ENCODE data around the gene SMAD1.

Gene SMAD1

GRCh38 chr4:145490361-145490760 is 8.7 kb downstream of the SMAD1 start:
- no peak for DNase-seq

- DNase-seq: no peak
Observed at GRCh38 chr4:145490796-145491195, 9.1 kb downstream of the SMAD1 start.

- DNase-seq: no peak
Observed at GRCh38 chr4:145492376-145492775, 10.7 kb downstream of the SMAD1 start.

- no peak for DNase-seq
Observed at GRCh38 chr4:145493166-145493565, 11.5 kb downstream of the SMAD1 start.

GRCh38 chr4:145494666-145495270 is 13.1 kb downstream of the SMAD1 start:
- no peak for DNase-seq

- no peak for DNase-seq
Observed at GRCh38 chr4:145496292-145496691, 14.6 kb downstream of the SMAD1 start.

GRCh38 chr4:145497199-145498149 is 15.8 kb downstream of the SMAD1 start:
- DNase-seq: no peak

GRCh38 chr4:145498430-145498829 is 16.8 kb downstream of the SMAD1 start:
- DNase-seq: no peak

- no peak for DNase-seq
Observed at GRCh38 chr4:145501051-145501660, 19.5 kb downstream of the SMAD1 start.

GRCh38 chr4:145502809-145503208 is 21.2 kb downstream of the SMAD1 start:
- DNase-seq: no peak

- no peak for DNase-seq
Observed at GRCh38 chr4:145503486-145504072, 21.9 kb downstream of the SMAD1 start.

GRCh38 chr4:145505995-145506394 is 24.3 kb downstream of the SMAD1 start:
- no peak for DNase-seq

GRCh38 chr4:145507636-145508035 is 26.0 kb downstream of the SMAD1 start:
- no peak for DNase-seq

- no peak for DNase-seq
Observed at GRCh38 chr4:145511913-145512522, 30.4 kb downstream of the SMAD1 start.

GRCh38 chr4:145513020-145513621 is 31.5 kb downstream of the SMAD1 start:
- DNase-seq: no peak

GRCh38 chr4:145520172-145520571 is 38.5 kb downstream of the SMAD1 start:
- DNase-seq: no peak

GRCh38 chr4:145521282-145521681 is 39.6 kb downstream of the SMAD1 start:
- no peak for DNase-seq

GRCh38 chr4:145523117-145523516 is 41.5 kb downstream of the SMAD1 start:
- DNase-seq: no peak

- DNase-seq: no peak
Observed at GRCh38 chr4:145524552-145524951, 42.9 kb downstream of the SMAD1 start.

GRCh38 chr4:145525291-145525740 is 43.7 kb downstream of the SMAD1 start:
- DNase-seq: no peak

- no peak for DNase-seq
Observed at GRCh38 chr4:145527773-145528172, 46.1 kb downstream of the SMAD1 start.

- DNase-seq: no peak
Observed at GRCh38 chr4:145528601-145529000, 46.9 kb downstream of the SMAD1 start.

- no peak for DNase-seq
Observed at GRCh38 chr4:145530189-145530588, 48.5 kb downstream of the SMAD1 start.
